Uterus (tissue), 4 donors: ENCODE results near the gene TEC. TPM values are rescaled to one million over a fixed set of nuclear protein-coding genes. Genes with fewer than 3 reads are reported as not detected.
"Not testable (repeated sequence)": the region's sequence is repeated elsewhere in the genome, so short reads cannot be mapped to it uniquely, and the experiment has no call there.

Experiments
- DNase-seq, 2 donors: peaks; one replicate each; pipeline ENCODE4 v3.0.0-alpha.2; 2019 to 2020
- H3K27ac ChIP-seq, 2 donors: fragments of 200-600 bp; sonication (generic); 1 replicate in 1 of 2; 2 replicates in 1 of 2; pipeline ENCODE4 v1.5.1; 2016 to 2018
- H3K27me3 ChIP-seq, 2 donors: fragments of 200-600 bp; sonication (generic); one replicate each; pipeline ENCODE4 v1.5.1; 2018 to 2019; ENCODE audit warnings: control low read depth in 1 of 2
- H3K36me3 ChIP-seq, 2 donors: fragments of 200-600 bp; sonication (generic); one replicate each; pipeline ENCODE4 v1.5.1; 2019; ENCODE audit warnings: control low read depth in 1 of 2
- H3K4me1 ChIP-seq, 2 donors: fragments of 200-600 bp; sonication (generic); one replicate each; pipeline ENCODE4 v1.5.1; 2018 to 2019; ENCODE audit warnings: control low read depth in 1 of 2
- H3K4me3 ChIP-seq, 2 donors: fragments of 200-600 bp; sonication (generic); 1 replicate in 1 of 2; 2 replicates in 1 of 2; pipeline ENCODE4 v1.5.1; 2018 to 2019; ENCODE audit warnings: mild to moderate bottlenecking in 1 of 2
- H3K9me3 ChIP-seq, 2 donors: fragments of 200-600 bp; sonication (generic); one replicate each; pipeline ENCODE4 v1.5.1; 2019; ENCODE audit warnings: control low read depth in 1 of 2
- POLR2A ChIP-seq, 2 donors: fragments of 450-650 bp; IDR thresholded peaks; one replicate each; pipeline ENCODE4 v1.6.1; 2016; ENCODE audit warnings: antibody characterized with exemption in 2 of 2, mild to moderate bottlenecking in 1 of 2, moderate library complexity in 1 of 2
- intact Hi-C: fragments of 100-400 bp; cut with DNase I; formaldehyde crosslinking; loops from one replicate; pipeline ENCODE4 v1.15.1; 2023; ENCODE audit warnings: low total_unique reads
- total RNA-seq, 4 donors: library from RNA; depleted of rRNA in 3 of 4; stranded (reverse); fragments of >200 nt in 3 of 4; gene quantifications; one replicate each; pipeline versions ENCODE4 v1.1.0 to v1.2.4, GENCODE V29; 2014 to 2023
- TF ChIP-seq, protein P1 (sequence below), 4 experiments: fragments of 200-600 bp in 2 of 4; fragments of 450-650 bp in 2 of 4; sonication (generic) in 2 of 4; IDR thresholded peaks; one replicate each; pipeline ENCODE4 v1.5.1; 2016 to 2019; ENCODE audit warnings: antibody characterized with exemption in 4 of 4, mild to moderate bottlenecking in 2 of 4, moderate library complexity in 1 of 4
- donor health status: DM: yes; HTN: yes; CAD: no.

TEC gene
- total RNA-seq, 4 donors from 2014 or later, result under 0.01 to 6.8 (median 2.6) TPM

DNA sequence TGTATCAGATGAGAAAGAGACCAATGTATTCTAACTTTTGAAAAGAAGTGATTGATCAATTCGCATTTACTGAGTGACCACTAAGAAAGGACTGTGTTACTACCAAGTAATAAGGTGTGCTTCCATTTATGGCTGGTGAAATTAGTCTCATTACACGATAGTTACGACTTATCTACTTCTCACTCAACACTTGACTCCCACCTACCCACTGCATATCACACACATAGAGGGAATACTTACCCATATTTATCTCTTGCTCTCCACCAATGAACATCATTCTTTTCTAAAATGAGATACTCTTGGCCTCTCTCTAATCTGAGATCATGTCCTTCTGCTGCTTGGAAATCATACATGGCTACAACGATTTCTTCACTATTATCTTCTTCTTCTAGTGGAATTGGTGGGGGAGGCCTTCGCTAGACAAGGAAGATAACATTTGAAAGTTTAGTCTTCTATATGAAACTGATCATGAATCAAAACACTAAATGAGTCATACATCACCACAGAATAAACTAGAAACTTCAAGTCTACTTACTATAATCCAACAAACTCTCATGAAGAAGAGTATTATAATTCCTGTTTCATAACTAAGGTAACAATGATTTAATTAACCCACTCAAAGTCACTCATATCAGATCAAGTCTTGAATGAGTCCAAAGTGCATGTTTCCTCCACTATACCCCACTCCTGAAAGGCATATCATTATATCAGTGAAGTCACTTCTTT, 101.9 kb downstream of the TEC start:
- Histone ChIP-seq H3K4me1 (no peaks in the 10 kb centered on the region), H3K4me3 (no peak overlapping the region), H3K9me3 (no peaks in the 10 kb centered on the region), H3K27ac (no peak overlapping the region), H3K36me3 (no peaks in the 10 kb centered on the region), H3K27me3 (no peaks in the 10 kb centered on the region)
- TF ChIP-seq POLR2A (IDR thresholded peaks at IDR 0.05), result no peak
- TF ChIP-seq, protein P1, sequence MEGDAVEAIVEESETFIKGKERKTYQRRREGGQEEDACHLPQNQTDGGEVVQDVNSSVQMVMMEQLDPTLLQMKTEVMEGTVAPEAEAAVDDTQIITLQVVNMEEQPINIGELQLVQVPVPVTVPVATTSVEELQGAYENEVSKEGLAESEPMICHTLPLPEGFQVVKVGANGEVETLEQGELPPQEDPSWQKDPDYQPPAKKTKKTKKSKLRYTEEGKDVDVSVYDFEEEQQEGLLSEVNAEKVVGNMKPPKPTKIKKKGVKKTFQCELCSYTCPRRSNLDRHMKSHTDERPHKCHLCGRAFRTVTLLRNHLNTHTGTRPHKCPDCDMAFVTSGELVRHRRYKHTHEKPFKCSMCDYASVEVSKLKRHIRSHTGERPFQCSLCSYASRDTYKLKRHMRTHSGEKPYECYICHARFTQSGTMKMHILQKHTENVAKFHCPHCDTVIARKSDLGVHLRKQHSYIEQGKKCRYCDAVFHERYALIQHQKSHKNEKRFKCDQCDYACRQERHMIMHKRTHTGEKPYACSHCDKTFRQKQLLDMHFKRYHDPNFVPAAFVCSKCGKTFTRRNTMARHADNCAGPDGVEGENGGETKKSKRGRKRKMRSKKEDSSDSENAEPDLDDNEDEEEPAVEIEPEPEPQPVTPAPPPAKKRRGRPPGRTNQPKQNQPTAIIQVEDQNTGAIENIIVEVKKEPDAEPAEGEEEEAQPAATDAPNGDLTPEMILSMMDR (IDR thresholded peaks at IDR 0.05), result no peak
- DNase-seq, result no peak
- intact Hi-C loops, result no loop called here

DNA sequence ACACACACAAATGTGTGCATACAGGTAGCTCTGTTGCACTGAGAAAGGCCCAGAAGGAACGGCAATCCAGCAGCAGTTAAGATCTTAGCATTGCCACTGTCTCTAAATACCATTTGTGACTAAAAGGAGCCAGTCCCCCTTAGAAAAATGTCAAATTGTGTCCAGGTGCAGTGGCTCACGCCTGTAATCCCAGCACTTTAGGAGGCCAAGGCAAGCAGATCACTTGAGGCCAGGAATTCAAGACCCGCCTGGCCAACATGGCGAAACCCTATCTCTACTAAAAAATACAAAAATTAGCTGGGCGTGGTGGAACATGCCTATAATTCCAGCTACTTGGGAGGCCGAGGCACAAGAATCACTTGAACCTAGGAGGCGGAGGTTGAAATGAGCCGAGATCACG, 105.1 kb downstream of the TEC start:
- H3K9me3 ChIP-seq, H3K4me3 ChIP-seq, DNase-seq, H3K36me3 ChIP-seq, H3K4me1 ChIP-seq, H3K27me3 ChIP-seq, H3K27ac ChIP-seq, intact Hi-C loops: not testable (repeated sequence)

- no peaks in the 10 kb centered on the region for H3K9me3 ChIP-seq
- H3K36me3 ChIP-seq, result no peaks in the 10 kb centered on the region
- intact Hi-C loops, result no loop called here
- H3K27me3 ChIP-seq, result no peaks in the 10 kb centered on the region
- TF ChIP-seq, protein P1 (IDR thresholded peaks at IDR 0.05), result no peak
- no peak for TF ChIP-seq POLR2A (IDR thresholded peaks at IDR 0.05)
- no peak for DNase-seq
- H3K27ac ChIP-seq, result no peak overlapping the region
- H3K4me3 ChIP-seq, result no peak overlapping the region
- no peaks in the 10 kb centered on the region for H3K4me1 ChIP-seq
Measured at GRCh38 chr4:48163746-48164145, 105.9 kb downstream of the TEC start.

- Histone ChIP-seq H3K36me3 (no peaks in the 10 kb centered on the region), H3K27me3 (no peaks in the 10 kb centered on the region), H3K4me3 (no peak overlapping the region), H3K9me3 (no peaks in the 10 kb centered on the region), H3K4me1 (no peaks in the 10 kb centered on the region), H3K27ac (no peak overlapping the region)
- intact Hi-C loops, result no loop called here
- DNase-seq, result no peak
- TF ChIP-seq POLR2A (IDR thresholded peaks at IDR 0.05), result no peak
- TF ChIP-seq, protein P1 (IDR thresholded peaks at IDR 0.05), result no peak
Measured at GRCh38 chr4:48162162-48162561, 107.5 kb downstream of the TEC start.

GRCh38 chr4:48157271-48157670, 112.4 kb downstream of the TEC start:
- Histone ChIP-seq H3K27ac (no peak overlapping the region), H3K4me1 (no peaks in the 10 kb centered on the region), H3K27me3 (no peaks in the 10 kb centered on the region), H3K4me3 (no peak overlapping the region), H3K9me3 (peaks cover 0 to 15% of the 10 kb centered on the region in 2 donors), H3K36me3 (no peaks in the 10 kb centered on the region)
- TF ChIP-seq, protein P1 (IDR thresholded peaks at IDR 0.05), result no peak
- TF ChIP-seq POLR2A (IDR thresholded peaks at IDR 0.05), result no peak
- intact Hi-C loops, result no loop called here
- DNase-seq, result no peak
